GM19324 (cell line): ENCODE data around the gene ASPG.

Source experiments
- ATAC-seq: cut with Tn5 transposase; IDR thresholded peaks from one replicate; pipeline ENCODE4 v1.9.1; 2021; ENCODE audit warnings: mild to moderate bottlenecking, moderate library complexity; ENCODE audit not compliant: unreplicated experiment, low FRiP score

ASPG gene

DNA sequence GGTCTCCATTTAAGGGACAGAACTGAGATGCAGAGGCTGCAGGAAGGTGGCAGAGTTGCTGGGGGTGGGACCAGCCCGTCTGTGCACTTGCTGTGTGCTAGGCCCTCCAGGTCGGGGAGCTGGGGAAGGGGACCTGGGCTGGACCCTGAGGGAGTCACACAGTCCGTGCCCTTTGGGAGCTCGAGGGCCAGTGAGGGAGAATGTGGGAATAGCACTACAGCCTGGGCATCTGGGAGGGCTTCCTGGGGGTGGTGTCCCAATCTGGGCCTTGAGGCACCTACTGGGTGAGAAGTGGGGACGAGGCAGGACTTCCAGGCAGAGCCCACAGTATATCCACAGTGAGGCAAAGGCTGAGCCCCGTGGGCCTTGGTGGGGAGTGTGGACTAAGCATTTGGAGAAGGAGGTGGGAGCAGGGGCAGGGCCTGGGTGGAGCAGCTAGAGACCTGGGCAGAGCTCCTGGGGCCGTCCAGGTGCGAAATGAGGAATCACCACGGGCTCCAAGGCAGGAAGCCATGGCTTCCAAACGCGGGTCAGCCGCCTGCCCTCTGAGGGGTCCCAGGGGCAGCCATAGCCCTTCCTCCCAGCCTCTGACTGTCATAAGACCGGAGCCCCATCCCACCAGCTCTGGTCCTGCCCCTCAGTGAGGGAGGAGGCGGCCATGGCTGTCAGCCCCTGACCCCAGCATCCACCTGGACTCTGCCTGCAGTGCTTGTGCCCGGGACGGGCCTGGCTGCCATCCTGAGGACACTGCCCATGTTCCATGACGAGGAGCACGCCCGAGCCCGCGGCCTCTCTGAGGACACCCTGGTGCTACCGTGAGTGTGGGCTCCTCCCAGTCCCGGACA, 6.6 kb downstream of the ASPG start:
- ATAC-seq: no peak

DNA sequence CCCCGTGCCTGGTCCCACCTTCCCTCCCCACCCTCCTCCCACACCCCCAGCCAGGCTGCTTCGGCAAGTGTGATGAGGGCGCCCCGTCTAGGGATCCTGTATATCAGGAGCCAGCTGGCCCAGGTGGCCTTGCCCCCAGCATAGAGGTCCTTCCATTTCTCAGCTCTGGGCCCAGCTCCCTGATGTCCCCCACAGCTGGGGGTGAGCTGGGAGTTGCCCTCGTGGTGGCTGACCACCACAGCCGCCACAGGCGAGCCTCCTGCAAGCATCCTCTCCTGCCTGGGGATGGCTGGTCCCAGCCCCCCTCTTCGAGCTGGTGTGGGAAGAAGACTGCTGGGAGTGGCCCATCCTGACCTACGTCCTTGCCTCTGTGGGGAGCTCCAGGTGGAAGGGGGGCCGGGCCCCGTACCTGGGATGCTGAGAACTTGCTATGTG, 7.4 kb downstream of the ASPG start:
- no peak for ATAC-seq

DNA sequence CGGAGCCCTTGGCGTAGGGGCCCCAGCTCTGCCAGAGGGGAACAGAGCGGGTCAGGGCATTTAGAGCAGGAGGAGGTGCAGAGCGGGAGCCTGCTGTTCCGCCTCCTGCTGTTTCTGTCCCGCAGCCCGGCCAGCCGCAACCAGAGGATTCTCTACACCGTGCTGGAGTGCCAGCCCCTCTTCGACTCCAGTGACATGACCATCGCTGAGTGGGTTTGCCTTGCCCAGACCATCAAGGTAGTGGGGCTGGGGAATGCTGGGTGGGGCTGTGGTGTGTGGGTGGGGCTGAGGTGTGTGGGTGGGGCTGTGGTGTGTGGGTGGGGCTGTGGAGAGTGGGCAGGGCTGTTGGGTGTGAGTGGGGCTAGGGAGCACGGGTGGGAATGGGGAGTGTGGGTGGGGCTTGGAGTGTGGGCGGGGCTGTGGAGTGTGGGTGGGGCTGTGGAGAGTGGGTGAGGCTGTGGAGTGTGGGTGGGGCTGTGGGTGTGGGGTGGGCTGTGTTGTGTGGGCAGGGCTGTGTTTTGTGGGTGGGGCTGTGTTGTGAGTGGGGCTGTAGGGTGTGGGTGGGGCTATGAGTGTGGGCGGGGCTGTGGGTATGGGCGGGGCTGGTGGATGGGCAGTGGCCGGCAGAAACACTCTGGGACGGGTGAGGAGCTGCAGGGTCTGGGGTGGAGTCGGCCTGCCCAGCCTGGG, 8.0 kb downstream of the ASPG start:
- no peak for ATAC-seq

DNA sequence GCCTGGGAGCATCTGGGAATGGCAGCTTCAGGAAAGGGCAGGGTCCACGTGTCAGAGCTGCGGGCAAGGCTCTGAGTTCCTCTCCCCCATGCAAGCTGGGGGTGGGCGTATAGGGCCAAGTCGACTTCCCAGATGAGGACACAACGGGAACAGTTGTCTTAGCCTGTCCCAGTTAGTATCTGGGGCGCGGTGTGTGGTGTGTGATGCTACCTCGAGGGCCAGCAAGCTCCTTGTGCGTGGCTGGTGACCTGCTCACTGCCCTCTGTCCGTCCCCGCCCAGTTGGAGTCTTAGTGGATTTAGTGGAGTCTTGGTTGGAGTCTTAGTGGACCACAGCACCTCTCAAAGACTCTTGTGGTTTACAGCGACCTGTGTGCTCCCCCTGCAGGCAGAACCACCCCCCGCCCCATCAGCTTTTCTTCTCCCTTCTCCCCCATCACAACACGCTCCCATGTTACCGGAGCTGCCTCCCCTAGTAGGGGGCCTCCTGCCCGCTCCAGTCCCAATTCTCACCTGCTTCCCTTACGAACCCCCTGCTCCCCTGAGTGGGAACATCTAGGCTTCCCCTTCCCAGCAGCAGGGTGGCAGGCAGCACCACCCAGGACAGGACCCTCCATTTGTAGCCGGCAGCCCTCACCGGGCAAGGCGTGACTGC, 8.7 kb downstream of the ASPG start:
- no peak for ATAC-seq

DNA sequence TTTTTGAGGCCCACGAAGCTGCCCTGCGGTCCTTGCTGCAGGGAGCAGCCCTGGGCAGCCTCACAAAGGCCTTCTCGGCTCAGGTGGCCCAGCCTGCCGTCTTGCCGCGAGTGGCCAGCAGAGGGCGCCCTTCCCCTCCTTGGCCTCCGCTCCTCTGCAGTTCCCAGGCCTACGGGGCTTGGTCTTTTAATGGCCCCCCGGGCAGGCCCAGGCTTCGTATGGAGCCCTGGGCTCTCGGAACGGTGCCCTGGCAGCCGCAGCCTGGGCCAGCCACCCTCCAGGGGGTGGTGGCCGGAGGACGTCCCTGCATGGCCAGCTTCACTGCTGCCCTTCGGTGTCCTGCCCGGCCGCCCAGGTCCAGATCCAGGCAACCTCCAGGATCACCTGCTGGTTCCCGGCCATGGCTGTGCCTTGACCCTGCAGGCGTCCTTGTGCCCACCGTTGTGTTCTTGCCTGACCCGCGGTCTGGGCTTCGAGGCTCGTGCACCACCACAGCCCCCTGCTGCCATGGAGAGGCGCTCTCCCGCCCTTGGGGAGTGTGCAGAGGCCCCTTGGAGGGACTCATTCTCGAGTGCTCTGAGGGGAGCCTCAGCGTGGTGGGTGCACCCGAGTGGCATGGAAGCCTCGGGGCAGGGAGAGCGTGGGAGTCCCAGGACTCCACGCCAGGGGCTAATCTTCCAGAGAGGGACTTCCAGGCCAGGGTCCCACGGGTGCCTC, 9.4 kb downstream of the ASPG start:
- ATAC-seq: no peak

DNA sequence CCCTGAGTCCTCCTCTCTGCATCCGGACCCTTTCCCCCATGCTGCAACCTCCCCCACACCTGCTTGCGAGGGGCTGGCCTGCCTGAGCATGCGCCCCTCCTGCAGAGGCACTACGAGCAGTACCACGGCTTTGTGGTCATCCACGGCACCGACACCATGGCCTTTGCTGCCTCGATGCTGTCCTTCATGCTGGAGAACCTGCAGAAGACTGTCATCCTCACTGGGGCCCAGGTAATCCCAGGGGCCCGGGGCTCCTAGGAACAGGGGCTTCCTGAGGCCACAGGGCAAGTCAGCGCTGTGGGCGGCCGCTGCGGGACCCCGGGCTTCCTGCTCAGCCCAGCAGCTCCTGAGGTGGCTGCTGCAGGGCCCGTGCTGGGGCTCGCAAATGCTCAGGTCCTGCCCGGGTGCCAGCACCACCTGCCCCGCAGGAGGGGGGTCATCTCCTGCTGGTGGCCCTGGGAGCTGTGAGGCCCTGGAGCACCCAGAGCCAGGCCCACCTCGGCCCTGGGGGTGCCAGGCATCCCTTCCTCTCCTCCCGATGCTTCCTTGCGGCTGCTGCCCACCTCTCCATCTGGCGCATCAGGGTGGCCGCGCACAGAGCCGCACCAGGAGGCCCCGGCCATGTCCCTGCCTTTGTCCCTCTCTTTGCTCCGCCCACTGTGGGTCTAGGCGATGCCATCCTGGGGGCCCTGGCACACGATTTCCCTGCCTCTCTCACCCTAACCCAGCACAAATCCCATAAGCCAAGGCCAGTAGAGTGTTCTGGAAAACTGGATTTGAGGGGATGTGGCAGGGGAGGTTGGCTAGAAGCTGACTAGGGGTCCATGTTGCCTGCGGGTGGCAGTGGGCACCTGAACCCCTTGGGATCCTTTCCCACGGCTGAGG, 10.2 kb downstream of the ASPG start:
- no peak for ATAC-seq

DNA sequence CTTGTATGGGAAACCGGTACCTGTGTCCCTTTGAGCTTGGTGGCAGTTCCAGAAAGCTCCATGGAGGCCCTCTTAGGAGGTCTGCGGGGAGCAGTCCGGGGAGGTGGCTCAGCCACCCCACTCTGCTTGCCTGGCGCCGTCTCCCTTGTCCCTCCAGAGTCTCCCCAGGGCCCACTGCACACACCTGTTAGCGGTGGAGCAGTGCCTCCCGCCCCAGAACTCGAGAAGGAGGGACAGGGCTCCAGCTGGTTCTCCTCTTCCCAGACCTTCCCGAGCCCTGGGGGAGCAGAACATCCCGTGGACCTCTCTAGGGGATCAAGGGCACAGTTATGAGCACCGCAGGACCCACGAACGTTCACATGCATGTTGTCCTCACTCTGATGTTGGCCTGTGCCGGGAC, 10.8 kb downstream of the ASPG start:
- no peak for ATAC-seq

DNA sequence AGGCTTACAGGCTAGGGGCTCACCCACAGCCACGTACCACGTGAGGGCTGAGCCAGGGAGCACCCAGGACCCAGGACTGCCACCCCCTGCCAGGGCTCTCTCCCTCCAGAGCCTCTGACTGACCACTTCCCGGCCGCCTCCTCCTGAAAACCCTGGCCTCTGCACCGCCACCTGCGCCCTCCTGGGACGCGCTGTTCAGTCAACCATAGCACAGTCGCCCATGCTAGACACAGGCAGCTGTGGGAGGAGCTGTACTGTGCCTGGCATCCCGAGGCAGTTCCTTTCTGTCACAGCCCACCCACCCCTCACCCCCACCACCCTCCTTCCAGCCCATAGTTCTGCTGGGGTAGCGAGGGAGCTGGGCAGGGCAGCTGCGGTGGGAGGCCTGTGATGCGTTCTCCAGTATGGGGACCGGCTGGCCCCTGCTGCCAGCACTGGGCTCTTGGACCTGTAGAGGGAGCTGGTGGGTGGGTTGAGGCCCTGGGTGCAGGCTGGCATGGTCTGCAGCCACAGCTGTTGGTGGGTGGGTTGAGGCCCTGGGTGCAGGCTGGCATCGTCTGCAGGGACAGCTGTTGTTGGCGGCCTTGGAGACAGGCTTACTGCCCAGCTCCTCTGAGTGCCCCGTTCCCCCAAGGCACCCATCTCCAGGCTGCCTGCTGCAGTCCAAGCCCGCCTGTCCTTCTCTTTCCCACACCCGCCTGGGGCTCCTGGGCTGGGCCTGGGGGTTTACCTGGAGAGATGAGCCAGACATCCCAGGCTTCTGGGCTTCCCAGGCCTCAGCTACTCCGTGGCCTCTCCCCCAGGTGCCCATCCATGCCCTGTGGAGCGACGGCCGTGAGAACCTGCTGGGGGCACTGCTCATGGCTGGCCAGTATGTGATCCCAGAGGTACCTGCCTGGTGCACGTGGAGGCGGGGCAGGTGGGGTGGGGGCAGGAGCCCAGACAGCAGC, 11.5 kb downstream of the ASPG start:
- no peak for ATAC-seq

DNA sequence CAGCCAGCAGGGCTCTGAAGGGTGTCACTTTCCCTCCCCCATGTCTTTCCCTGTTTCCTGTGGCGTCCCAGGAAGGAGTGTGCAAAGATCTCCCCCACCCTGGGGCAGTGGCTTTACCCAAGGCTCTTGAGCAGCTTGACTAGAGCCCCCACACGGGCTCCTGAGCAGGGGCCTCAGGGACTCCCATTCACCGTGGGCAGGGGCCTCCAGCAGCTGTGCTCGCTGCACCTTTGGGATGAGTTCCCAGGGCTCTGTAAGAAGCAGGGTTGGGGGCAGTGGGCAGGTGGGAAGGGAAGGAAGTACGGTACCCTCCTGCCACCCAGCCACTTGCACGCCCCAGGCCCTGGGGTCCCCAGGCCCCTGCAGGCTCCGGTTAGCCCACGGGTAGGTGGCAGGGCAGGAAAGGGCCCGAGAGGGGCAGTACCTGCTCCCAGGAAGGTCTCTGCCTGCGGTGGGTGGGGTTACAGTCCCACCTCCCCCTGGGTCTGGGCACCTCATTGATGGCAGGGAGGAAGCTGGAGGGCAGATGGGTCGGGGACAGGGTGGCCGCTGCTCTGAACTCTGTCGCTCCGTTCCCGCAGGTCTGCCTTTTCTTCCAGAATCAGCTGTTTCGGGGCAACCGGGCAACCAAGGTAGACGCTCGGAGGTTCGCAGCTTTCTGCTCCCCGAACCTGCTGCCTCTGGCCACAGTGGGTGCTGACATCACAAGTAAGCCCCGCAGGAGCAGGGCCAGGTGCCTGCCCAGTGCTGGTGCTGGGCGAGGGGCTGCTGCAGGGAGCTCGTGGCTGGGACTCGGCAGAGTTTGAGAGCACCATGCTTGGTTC, 13.0 kb downstream of the ASPG start:
- no peak for ATAC-seq

DNA sequence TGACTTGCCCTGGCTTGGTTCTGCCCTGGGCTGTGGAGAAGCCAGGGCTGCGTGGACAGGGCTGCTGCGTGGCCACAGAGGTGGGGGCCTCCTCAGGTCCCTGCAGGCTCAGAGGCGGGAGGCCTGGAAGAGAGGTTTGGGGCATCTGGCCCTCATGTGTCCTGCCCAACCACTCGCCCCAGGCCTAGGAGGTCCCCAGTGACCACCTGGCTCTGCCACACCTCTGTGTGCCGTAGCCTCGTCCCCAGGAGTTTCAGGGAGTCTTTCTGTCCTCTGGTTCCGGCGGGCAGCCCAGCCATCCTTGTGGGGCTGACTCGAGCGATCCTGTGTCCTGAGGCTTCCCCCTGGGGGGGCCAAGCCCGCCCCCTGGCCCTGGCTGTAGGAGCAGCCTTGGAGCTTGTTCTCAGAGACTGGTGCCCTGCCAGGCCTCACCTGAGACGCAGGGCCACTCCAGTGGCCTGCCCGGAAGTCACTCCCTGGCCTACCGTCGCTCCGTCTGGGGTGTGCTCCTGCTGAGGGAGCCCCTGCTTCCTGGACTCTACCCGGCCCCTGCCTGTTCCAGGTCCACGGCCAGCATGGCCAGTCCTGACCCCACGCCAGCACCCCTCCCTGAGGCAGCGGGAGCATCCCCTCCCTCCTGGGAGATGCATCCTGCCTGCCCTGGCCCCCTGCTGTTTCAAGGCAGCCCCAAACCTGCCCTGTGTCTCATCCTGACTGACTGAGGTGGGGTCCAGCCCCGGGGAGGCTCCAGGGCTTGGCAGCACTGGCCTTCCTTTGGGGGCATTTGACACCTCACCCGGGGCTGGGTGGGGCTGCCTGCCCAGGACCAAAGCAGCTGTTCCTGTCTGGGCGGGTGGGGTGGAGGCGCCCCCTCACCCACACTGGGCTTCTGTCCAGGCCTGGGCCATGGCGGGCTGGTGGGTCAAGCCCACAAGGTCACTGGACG, 13.9 kb downstream of the ASPG start:
- ATAC-seq: no peak

DNA sequence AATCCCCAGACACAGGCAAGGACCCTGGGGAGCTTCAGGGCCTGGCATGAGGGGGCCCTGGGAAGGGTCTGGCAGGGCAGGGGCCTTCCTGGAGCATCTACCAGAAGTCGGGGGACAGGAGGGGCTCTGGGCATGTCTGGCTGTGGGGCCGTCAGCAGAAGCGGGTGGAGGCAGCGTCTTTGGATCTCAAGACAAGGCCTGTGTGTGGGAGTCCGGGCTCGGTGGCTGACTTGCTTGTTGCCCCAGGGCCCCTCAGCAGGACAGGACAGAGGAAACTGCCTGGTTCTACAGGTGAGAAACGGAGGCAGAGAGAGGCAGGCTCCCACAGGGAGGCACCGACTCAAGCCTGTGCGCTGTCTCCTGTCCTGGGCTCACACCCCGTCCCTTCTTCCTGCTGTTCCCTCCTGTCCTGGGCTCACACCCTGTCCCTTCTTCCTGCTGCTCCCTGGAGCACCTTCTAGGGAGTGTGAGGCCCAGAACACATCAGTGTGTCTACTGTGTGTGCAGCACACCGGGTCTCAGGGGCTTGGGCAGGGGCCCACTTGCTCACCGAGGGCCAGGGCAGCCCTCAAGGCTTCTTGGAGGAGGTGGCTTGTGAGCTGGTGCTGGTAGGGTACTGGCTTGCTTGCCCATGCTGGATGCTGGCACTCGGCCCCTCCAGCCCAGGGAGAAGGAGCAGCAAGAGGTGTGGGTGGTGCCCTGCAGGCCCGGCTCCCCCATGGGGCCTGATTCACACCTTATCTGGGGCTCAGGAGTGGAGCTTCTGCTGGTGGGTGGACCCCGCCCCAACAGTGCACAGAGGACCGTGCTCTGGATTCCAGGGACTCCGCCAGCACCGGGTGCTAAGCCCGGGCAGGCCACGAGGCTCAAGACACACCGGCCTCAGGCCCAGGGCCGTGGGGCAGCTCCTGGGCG, 14.9 kb downstream of the ASPG start:
- no peak for ATAC-seq

DNA sequence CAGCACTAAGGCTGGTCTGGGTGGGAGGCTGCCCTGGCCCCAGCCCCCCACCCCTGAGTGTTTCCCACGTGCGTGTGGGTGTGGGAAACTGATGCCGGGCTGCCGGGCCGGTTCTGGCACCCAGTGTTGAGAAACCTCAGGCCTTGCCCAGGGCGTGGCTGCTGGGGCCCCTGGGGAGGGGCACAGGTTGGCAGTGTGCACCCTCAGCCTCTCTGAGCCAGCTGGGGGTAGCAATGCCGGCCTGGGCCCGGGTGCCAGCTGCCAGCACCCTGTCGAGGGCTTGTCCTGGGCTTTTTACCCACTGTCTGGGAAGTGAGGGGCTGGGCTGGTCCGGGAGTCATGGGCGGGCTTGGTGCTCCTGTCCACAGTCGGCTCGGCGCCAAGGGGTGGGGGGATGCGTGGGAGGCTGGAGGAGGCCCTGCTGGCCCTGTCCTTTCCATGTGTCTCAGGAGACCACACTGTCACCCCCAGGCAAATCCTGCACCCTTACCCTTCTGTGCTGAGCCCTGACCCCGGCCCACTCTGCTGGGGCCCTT, 15.7 kb downstream of the ASPG start:
- ATAC-seq: no peak

DNA sequence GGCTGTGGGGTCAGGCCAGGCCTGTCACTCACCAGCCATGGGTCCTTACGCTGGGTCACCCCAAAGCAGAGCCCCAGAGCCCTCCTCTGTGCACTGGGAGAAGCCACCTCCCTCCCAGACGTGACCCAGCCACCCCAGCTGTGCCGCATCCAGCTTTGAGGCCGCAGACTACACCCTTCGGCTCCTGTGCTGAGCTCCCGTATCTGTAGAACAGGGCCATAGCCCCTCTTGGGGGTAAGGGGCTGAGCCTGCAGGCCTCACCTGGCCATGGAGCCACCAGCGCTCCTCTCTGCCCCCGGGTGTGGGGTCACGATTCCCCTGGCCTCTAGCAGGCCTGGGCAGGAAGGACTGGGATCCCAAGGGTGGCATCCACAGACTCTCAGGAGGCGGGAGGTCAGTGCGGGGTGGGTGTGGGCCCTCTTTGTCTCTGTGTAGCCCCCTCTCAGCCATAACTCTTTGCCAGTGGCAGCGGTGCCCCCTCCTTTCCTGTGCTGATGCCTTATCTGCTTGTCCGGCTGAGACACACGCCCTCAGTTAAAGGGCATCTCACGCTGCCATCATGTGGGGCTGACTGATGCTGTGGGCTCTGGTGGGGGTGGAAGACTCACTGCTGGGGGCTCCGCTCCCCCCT, 16.3 kb downstream of the ASPG start:
- no peak for ATAC-seq

DNA sequence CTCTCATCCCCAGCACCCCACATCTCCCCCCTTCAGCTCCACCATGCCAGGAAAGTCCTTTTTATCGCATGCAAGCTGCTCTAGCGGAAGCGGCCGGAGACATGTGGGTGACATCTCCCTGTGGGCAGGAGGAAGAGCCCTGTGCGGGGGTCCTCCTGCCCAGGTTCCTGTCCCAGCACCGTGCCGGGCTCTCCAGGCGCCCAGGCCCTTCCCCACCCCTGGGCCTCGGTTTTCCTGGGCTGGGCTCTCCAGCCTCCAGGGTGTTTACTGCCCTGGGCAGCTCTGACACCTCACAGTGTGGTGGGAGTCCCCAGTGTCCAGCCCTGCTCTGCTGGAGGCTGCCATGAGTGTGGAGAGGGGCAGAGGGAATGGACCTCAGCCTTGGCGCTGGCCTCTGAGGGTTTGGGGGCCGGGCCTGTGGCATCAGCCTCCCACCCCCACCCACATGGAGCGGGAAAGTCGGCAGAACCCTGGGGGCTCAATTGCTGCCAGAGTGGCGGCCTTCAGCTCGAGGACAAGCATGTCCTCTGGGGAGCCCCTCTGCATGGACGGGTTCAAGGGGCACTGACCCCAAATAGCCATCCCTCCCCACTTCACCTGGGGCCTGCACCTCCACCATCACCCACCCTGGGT, 16.9 kb downstream of the ASPG start:
- no peak for ATAC-seq

DNA sequence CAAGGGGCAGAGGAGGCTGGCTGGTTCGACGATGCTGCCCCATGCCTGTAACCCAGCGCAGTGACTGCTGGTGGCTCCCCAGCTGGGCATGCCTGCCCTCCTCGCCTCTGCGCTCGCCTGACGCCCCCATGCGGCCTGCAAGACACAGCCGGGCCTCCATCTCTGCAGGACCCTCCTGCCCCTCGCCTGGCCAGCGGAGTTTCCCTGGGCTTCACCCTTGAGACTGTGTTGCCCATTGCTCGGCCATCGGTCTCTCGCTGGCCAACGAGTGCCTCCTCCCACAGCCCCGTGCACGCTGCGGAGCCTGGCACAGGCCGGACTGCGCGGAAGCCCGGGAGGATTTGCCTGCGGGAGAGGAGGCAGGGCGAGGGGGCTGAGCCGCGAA, 17.6 kb downstream of the ASPG start:
- ATAC-seq: no peak
